ENCODE data around the gene HINT3.
"Not testable (repeated sequence)": the region's sequence is repeated elsewhere in the genome, so short reads cannot be mapped to it uniquely, and the experiment has no call there.

The HINT3 gene

DNA sequence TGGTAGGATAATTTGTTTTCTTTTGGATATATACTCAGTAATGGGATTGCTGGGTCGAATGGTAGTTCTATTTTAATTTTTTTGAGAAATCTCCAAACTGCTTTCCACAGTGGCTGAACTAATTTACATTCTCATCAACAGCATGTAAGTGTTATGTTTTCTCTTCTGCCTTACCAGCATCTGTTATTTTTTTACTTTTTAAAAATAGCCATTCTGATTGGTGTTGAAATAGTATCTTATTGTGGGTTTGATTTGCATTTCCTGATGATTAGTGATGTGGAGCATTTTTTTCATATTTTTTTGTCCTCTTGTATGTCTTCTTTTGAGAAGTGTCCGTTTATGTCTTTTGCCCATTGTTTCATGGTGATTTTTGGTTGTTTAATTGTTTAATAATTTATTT, 11.9 kb downstream of the HINT3 start:
- no peak overlapping the region for H3K56ac ChIP-seq (ENCODE audit: low read length)
- H2BK5ac ChIP-seq (ENCODE audit: low read length), result no peak overlapping the region
- H2BK120ac ChIP-seq (ENCODE audit: low read depth, low read length), result no peak overlapping the region
- H3K9ac ChIP-seq (ENCODE audit: low read length), result no peak overlapping the region
- no peak overlapping the region for H4K5ac ChIP-seq (ENCODE audit: low read length)
- H3K27me3 ChIP-seq (ENCODE audit: insufficient read depth, low read length, poor library complexity), result no peaks in the 10 kb centered on the region
- H3K18ac ChIP-seq (ENCODE audit: low read length), result no peak overlapping the region
- H3K4me2 ChIP-seq (ENCODE audit: low read length), result no peak overlapping the region
- no CpG with 5 or more reads among the region's 2 CpGs for WGBS (ENCODE audit: extremely low coverage, insufficient coverage, low lambda C conversion rate)
- no peaks in the 10 kb centered on the region for H3K4me1 ChIP-seq (ENCODE audit: control insufficient read depth, low read depth, low read length)
- H3K23ac ChIP-seq (ENCODE audit: low read length), result no peak overlapping the region
- no peaks in the 10 kb centered on the region for H3K79me1 ChIP-seq (ENCODE audit: low read length)
- no peak overlapping the region for H3K27ac ChIP-seq (ENCODE audit: low read depth, low read length)
- no peak overlapping the region for H2BK15ac ChIP-seq (replicated peaks; ENCODE audit: low read depth)
- no peak for DNase-seq
- no peak overlapping the region for H2AK5ac ChIP-seq (ENCODE audit: low read length)
- no peak overlapping the region for H3K4me3 ChIP-seq (ENCODE audit: low read length)
- H3K79me2 ChIP-seq (ENCODE audit: control insufficient read depth, insufficient read depth, low read length), result no peaks in the 10 kb centered on the region
- no peak overlapping the region for H3K4ac ChIP-seq (ENCODE audit: low read depth, low read length)
- H4K8ac ChIP-seq (ENCODE audit: low read depth, low read length), result no peak overlapping the region
- no peaks in the 10 kb centered on the region for H3K36me3 ChIP-seq (ENCODE audit: control insufficient read depth, insufficient read depth, low read length)

DNA sequence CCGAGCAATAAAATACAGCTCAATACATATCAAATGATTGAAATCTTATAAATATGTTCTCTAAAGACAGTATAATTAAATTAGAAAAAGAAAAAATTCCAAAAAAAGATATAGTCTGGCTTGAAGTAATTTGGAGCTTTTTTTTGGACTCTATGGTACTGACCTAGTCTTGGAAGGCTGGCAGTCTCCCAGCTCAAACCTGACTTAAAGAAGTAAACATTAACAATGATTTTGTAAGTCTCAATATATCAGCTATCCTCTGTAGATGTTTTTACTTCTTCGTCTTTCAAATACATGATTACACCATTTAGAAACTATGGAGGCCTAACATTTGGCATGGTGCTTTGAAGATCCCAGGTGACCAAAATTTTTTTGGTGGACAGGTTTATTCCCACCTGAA, 14.2 kb downstream of the HINT3 start:
- H3K4me3 ChIP-seq (ENCODE audit: low read length), result no peak overlapping the region
- H4K8ac ChIP-seq (ENCODE audit: low read depth, low read length), result no peak overlapping the region
- H3K79me1 ChIP-seq (ENCODE audit: low read length), result no peaks in the 10 kb centered on the region
- no CpG with 5 or more reads among the region's 2 CpGs for WGBS (ENCODE audit: extremely low coverage, insufficient coverage, low lambda C conversion rate)
- H3K36me3 ChIP-seq (ENCODE audit: control insufficient read depth, insufficient read depth, low read length), result no peaks in the 10 kb centered on the region
- no peak overlapping the region for H2BK120ac ChIP-seq (ENCODE audit: low read depth, low read length)
- H3K27me3 ChIP-seq (ENCODE audit: insufficient read depth, low read length, poor library complexity), result no peaks in the 10 kb centered on the region
- H2BK15ac ChIP-seq (replicated peaks; ENCODE audit: low read depth), result no peak overlapping the region
- no peak for DNase-seq
- no peak overlapping the region for H3K18ac ChIP-seq (ENCODE audit: low read length)
- no peak overlapping the region for H2BK5ac ChIP-seq (ENCODE audit: low read length)
- H3K23ac ChIP-seq (ENCODE audit: low read length), result no peak overlapping the region
- H3K27ac ChIP-seq (ENCODE audit: low read depth, low read length), result no peak overlapping the region
- no peak overlapping the region for H3K4me2 ChIP-seq (ENCODE audit: low read length)
- no peak overlapping the region for H4K5ac ChIP-seq (ENCODE audit: low read length)
- H3K56ac ChIP-seq (ENCODE audit: low read length), result no peak overlapping the region
- no peak overlapping the region for H2AK5ac ChIP-seq (ENCODE audit: low read length)
- no peaks in the 10 kb centered on the region for H3K4me1 ChIP-seq (ENCODE audit: control insufficient read depth, low read depth, low read length)
- no peaks in the 10 kb centered on the region for H3K79me2 ChIP-seq (ENCODE audit: control insufficient read depth, insufficient read depth, low read length)
- no peak overlapping the region for H3K4ac ChIP-seq (ENCODE audit: low read depth, low read length)
- no peak overlapping the region for H3K9ac ChIP-seq (ENCODE audit: low read length)

DNA sequence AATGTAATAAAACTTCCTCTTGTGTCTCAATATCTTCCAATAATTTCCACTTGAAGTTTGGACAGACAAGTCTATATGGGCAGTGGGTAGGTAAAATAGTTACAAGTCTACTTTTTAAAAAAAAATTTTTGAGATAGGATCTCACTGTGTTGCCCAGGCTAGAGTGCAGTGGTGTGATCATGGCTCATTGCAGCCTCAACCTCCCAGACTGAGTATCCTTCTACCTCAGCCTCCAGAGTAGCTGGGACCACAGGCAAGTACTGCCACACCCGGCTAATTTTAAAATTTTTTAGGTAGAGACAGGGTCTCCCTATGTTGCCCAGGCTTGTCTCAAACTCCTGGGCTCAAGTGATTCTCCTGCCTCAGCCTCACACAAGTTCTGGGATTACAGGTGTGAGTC, 15.9 kb downstream of the HINT3 start:
- not testable (repeated sequence) for H2BK5ac ChIP-seq (ENCODE audit: low read length); H3K4me1 ChIP-seq (ENCODE audit: control insufficient read depth, low read depth, low read length); H3K79me2 ChIP-seq (ENCODE audit: control insufficient read depth, insufficient read depth, low read length); H3K9ac ChIP-seq (ENCODE audit: low read length); H3K23ac ChIP-seq (ENCODE audit: low read length); H4K8ac ChIP-seq (ENCODE audit: low read depth, low read length); H2BK120ac ChIP-seq (ENCODE audit: low read depth, low read length); H2BK15ac ChIP-seq (replicated peaks; ENCODE audit: low read depth); H3K79me1 ChIP-seq (ENCODE audit: low read length); H3K56ac ChIP-seq (ENCODE audit: low read length); DNase-seq; H3K18ac ChIP-seq (ENCODE audit: low read length); H4K5ac ChIP-seq (ENCODE audit: low read length); H3K4me3 ChIP-seq (ENCODE audit: low read length); H3K36me3 ChIP-seq (ENCODE audit: control insufficient read depth, insufficient read depth, low read length); H3K27ac ChIP-seq (ENCODE audit: low read depth, low read length); H3K4me2 ChIP-seq (ENCODE audit: low read length); H3K27me3 ChIP-seq (ENCODE audit: insufficient read depth, low read length, poor library complexity); H3K4ac ChIP-seq (ENCODE audit: low read depth, low read length); H2AK5ac ChIP-seq (ENCODE audit: low read length)
- no CpG with 5 or more reads among the region's 1 CpG for WGBS (ENCODE audit: extremely low coverage, insufficient coverage, low lambda C conversion rate)

DNA sequence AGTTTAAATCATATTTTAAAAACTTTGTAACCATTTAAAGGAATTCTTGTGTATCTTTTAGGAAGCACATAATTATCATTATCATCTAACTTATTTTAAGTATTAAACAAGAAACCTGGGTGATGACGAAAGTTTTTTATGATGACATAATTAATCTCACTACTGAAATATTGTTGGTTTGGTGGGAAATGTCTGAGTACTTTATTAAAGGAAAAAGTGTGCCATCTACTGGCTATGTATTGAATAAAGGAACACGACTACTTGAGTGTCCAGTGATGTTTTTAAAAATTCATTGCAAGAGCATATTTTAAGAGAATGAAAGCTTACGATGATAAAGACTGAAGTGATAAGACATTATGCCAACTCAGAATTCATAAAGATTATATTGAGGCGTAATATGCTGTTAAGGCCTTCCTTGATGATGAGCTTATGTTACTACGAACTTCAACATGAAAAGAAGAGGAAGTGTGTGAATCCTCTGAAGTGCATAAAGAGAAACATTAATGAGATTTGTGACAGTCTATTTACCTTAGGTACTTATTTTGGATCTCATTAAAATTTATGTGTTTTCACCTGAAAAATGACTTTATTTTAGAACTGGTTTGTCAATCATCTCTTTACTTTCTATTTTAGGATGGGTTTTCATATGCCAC, 17.8 kb downstream of the HINT3 start:
- H3K27me3 ChIP-seq (ENCODE audit: insufficient read depth, low read length, poor library complexity), result no peaks in the 10 kb centered on the region
- WGBS (ENCODE audit: extremely low coverage, insufficient coverage, low lambda C conversion rate), result no CpG with 5 or more reads among the region's 5 CpGs
- H3K4me1 ChIP-seq (ENCODE audit: control insufficient read depth, low read depth, low read length), result no peaks in the 10 kb centered on the region
- H2BK5ac ChIP-seq (ENCODE audit: low read length), result no peak overlapping the region
- H3K9ac ChIP-seq (ENCODE audit: low read length), result no peak overlapping the region
- H2BK120ac ChIP-seq (ENCODE audit: low read depth, low read length), result no peak overlapping the region
- H3K4me3 ChIP-seq (ENCODE audit: low read length), result no peak overlapping the region
- no peak for DNase-seq
- no peak overlapping the region for H4K8ac ChIP-seq (ENCODE audit: low read depth, low read length)
- no peaks in the 10 kb centered on the region for H3K79me2 ChIP-seq (ENCODE audit: control insufficient read depth, insufficient read depth, low read length)
- no peaks in the 10 kb centered on the region for H3K79me1 ChIP-seq (ENCODE audit: low read length)
- no peak overlapping the region for H3K4ac ChIP-seq (ENCODE audit: low read depth, low read length)
- H3K27ac ChIP-seq (ENCODE audit: low read depth, low read length), result no peak overlapping the region
- no peak overlapping the region for H3K56ac ChIP-seq (ENCODE audit: low read length)
- H4K5ac ChIP-seq (ENCODE audit: low read length), result no peak overlapping the region
- no peaks in the 10 kb centered on the region for H3K36me3 ChIP-seq (ENCODE audit: control insufficient read depth, insufficient read depth, low read length)
- no peak overlapping the region for H2BK15ac ChIP-seq (replicated peaks; ENCODE audit: low read depth)
- H2AK5ac ChIP-seq (ENCODE audit: low read length), result no peak overlapping the region
- no peak overlapping the region for H3K18ac ChIP-seq (ENCODE audit: low read length)
- H3K23ac ChIP-seq (ENCODE audit: low read length), result no peak overlapping the region
- H3K4me2 ChIP-seq (ENCODE audit: low read length), result no peak overlapping the region

DNA sequence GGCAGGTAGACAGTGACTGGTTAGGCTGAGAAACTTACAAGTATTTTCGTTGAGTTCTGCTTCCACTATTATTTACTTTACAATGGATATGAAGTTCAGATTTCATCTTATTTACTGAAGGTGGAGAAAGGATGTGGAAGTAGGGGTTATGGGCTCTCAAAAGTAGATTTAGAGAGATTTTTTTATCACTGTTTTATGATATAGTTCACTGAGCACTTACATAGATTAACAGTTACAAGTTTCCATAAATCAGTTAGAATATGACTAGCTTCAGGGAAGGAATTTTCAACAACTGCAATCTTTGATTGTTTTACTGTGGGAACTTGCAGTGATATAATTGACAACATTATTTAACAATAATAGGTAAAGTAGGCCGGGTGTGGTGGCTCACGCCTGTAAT, 22.5 kb downstream of the HINT3 start:
- no peak for DNase-seq
- WGBS (ENCODE audit: extremely low coverage, insufficient coverage, low lambda C conversion rate), result no CpG with 5 or more reads among the region's 3 CpGs
- peaks cover 2% of the 10 kb centered on the region for H3K4me1 ChIP-seq (ENCODE audit: control insufficient read depth, low read depth, low read length)
- H3K27me3 ChIP-seq (ENCODE audit: insufficient read depth, low read length, poor library complexity), result no peaks in the 10 kb centered on the region
- no peak overlapping the region for H2BK120ac ChIP-seq (ENCODE audit: low read depth, low read length)
- H3K4me2 ChIP-seq (ENCODE audit: low read length), result no peak overlapping the region
- no peak overlapping the region for H4K5ac ChIP-seq (ENCODE audit: low read length)
- H2AK5ac ChIP-seq (ENCODE audit: low read length), result no peak overlapping the region
- H3K36me3 ChIP-seq (ENCODE audit: control insufficient read depth, insufficient read depth, low read length), result no peaks in the 10 kb centered on the region
- no peak overlapping the region for H2BK5ac ChIP-seq (ENCODE audit: low read length)
- H3K23ac ChIP-seq (ENCODE audit: low read length), result no peak overlapping the region
- no peaks in the 10 kb centered on the region for H3K79me2 ChIP-seq (ENCODE audit: control insufficient read depth, insufficient read depth, low read length)
- no peak overlapping the region for H4K8ac ChIP-seq (ENCODE audit: low read depth, low read length)
- no peak overlapping the region for H3K4ac ChIP-seq (ENCODE audit: low read depth, low read length)
- no peak overlapping the region for H3K56ac ChIP-seq (ENCODE audit: low read length)
- no peaks in the 10 kb centered on the region for H3K79me1 ChIP-seq (ENCODE audit: low read length)
- H3K18ac ChIP-seq (ENCODE audit: low read length), result no peak overlapping the region
- no peak overlapping the region for H2BK15ac ChIP-seq (replicated peaks; ENCODE audit: low read depth)
- no peak overlapping the region for H3K27ac ChIP-seq (ENCODE audit: low read depth, low read length)
- no peak overlapping the region for H3K9ac ChIP-seq (ENCODE audit: low read length)
- no peak overlapping the region for H3K4me3 ChIP-seq (ENCODE audit: low read length)

DNA sequence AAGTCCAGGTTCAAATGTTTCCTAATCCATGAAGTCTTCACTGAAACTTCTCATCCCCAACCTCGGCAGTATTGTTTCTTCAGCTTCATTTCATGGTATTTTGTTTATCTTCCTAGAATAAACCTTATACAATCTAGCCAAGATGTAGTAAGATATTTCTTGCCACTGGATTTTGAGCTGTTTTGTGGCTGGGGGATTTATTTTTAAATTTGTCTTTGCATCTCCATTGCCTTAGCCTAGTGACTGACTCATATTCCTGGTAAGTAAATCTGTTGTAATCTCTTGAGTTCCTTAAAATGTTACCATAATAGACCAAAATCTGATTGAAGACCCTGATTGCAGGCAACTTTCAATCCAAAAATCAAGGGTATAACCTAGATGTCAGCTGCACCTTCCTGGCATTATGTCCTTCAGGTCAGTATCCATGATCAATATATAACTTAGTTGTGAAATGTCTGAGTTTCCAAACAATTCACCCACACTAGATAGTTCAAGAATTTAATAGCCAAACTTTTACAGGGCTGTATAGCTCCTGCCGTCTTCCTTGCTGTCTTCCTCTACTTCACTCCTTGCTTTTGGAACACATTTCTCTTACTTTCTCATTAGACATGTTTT, 25.1 kb downstream of the HINT3 start:
- Histone ChIP-seq H3K27ac (ENCODE audit: low read depth, low read length) (no peak overlapping the region), H3K4ac (ENCODE audit: low read depth, low read length) (no peak overlapping the region), H2BK5ac (ENCODE audit: low read length) (no peak overlapping the region), H2BK120ac (ENCODE audit: low read depth, low read length) (no peak overlapping the region), H2BK15ac (replicated peaks; ENCODE audit: low read depth) (no peak overlapping the region), H3K18ac (ENCODE audit: low read length) (no peak overlapping the region), H3K4me3 (ENCODE audit: low read length) (no peak overlapping the region), H4K5ac (ENCODE audit: low read length) (no peak overlapping the region), H3K27me3 (ENCODE audit: insufficient read depth, low read length, poor library complexity) (no peaks in the 10 kb centered on the region), H3K36me3 (ENCODE audit: control insufficient read depth, insufficient read depth, low read length) (no peaks in the 10 kb centered on the region), H3K23ac (ENCODE audit: low read length) (no peak overlapping the region), H4K8ac (ENCODE audit: low read depth, low read length) (no peak overlapping the region), H3K79me2 (ENCODE audit: control insufficient read depth, insufficient read depth, low read length) (peaks cover 3% of the 10 kb centered on the region), H2AK5ac (ENCODE audit: low read length) (no peak overlapping the region), H3K4me2 (ENCODE audit: low read length) (no peak overlapping the region), H3K56ac (ENCODE audit: low read length) (no peak overlapping the region), H3K79me1 (ENCODE audit: low read length) (peaks cover under 1% of the 10 kb centered on the region), H3K9ac (ENCODE audit: low read length) (no peak overlapping the region), H3K4me1 (ENCODE audit: control insufficient read depth, low read depth, low read length) (peaks cover 2% of the 10 kb centered on the region)
- no CpG with 5 or more reads among the region's 2 CpGs for WGBS (ENCODE audit: extremely low coverage, insufficient coverage, low lambda C conversion rate)
- DNase-seq, result no peak

Data from mesendoderm (in vitro differentiated cells).